GM12891 (cell line): ENCODE measurements around the gene LOXHD1.

Experiments used
- PAX5 ChIP-seq: IDR thresholded peaks from 2 replicates; pipeline ENCODE4 v1.6.1; 2011; ENCODE audit warnings: low read length, moderate library complexity, mild to moderate bottlenecking; ENCODE audit not compliant: insufficient read depth, severe bottlenecking
- POLR2A ChIP-seq: IDR thresholded peaks from 2 replicates; pipeline ENCODE4 v1.6.1; 2011; ENCODE audit warnings: low read depth, low read length, control low read depth
- POLR2AphosphoS5 ChIP-seq: IDR thresholded peaks from 2 replicates; pipeline ENCODE4 v1.6.1; 2011; ENCODE audit warnings: low read depth, low read length, control low read depth
- POU2F2 ChIP-seq: IDR thresholded peaks from 2 replicates; pipeline ENCODE4 v1.6.1; 2011; ENCODE audit warnings: low read depth, mild to moderate bottlenecking, control low read depth, low read length, moderate library complexity
- TAF1 ChIP-seq: IDR thresholded peaks from 2 replicates; pipeline ENCODE4 v1.6.1; 2011; ENCODE audit warnings: low read depth, low read length, control low read depth

DNA sequence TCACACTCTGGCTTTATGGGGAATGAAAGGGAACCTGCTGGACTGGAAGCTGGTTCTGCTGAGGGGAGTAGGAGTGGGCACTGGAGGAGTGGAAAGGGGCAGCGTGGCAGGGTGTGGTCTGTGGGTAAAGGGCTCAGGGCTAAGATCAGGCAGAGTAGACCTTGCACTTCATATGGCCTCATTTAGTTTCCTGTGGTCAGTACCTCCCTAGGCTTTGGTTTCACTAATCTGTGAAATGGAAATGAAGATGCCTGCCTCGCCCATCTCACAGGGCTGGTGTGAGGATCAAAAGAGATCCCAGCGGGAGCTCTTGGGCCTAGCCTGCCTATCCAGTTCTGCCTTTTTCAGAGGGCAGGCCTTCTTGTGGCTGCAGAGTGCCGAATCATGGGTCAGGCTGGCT is 208.7 kb downstream of the LOXHD1 start:
- TF ChIP-seq POLR2A (no peak), POLR2AphosphoS5 (no peak), PAX5 (no peak), POU2F2 (no peak), TAF1 (no peak)
